GM23248 (cell line): ENCODE data around the gene CREBBP. TPM values are rescaled to one million over a fixed set of nuclear protein-coding genes. Genes with fewer than 3 reads are reported as not detected.

Source experiments
- DNase-seq: peaks from one replicate; pipeline ENCODE4 v3.0.0-alpha.2; 2015
- H2AFZ ChIP-seq: fragments of 200-600 bp; sonication (generic); 2 replicates; pipeline ENCODE4 v1.6.1; 2016; ENCODE audit warnings: antibody characterized with exemption
- H3F3A ChIP-seq: fragments of 200-600 bp; sonication (generic); 2 replicates; pipeline ENCODE4 v1.6.1; 2016; ENCODE audit warnings: mild to moderate bottlenecking, antibody characterized with exemption, mixed run types; ENCODE audit not compliant: insufficient read depth
- H3K27ac ChIP-seq: fragments of 200-600 bp; sonication (generic); 2 replicates; pipeline ENCODE4 v1.5.1; 2016; ENCODE audit warnings: mild to moderate bottlenecking
- H3K27me3 ChIP-seq: fragments of 200-600 bp; sonication (generic); replicated peaks from 2 replicates; pipeline ENCODE4 v1.6.1; 2016; ENCODE audit warnings: mild to moderate bottlenecking; ENCODE audit not compliant: insufficient read depth
- H3K36me3 ChIP-seq: fragments of 200-600 bp; sonication (generic); 2 replicates; pipeline ENCODE4 v1.6.1; 2016; ENCODE audit warnings: low read depth, mild to moderate bottlenecking
- H3K4me1 ChIP-seq: fragments of 200-600 bp; sonication (generic); 2 replicates; pipeline ENCODE4 v1.6.1; 2016; ENCODE audit warnings: mild to moderate bottlenecking; ENCODE audit not compliant: insufficient read depth
- H3K4me2 ChIP-seq: fragments of 200-600 bp; sonication (generic); one replicate; pipeline ENCODE4 v1.6.1; 2016; ENCODE audit warnings: mild to moderate bottlenecking; ENCODE audit not compliant: unreplicated experiment
- H3K4me3 ChIP-seq: fragments of 200-600 bp; sonication (generic); 2 replicates; pipeline ENCODE4 v1.5.1; 2016; ENCODE audit warnings: mild to moderate bottlenecking
- H3K79me2 ChIP-seq: fragments of 200-600 bp; sonication (generic); 2 replicates; pipeline ENCODE4 v1.6.1; 2016; ENCODE audit warnings: mild to moderate bottlenecking; ENCODE audit not compliant: insufficient read depth
- H3K9ac ChIP-seq: fragments of 200-600 bp; sonication (generic); 2 replicates; pipeline ENCODE4 v1.6.1; 2016; ENCODE audit warnings: mild to moderate bottlenecking
- H3K9me2 ChIP-seq: fragments of 200-600 bp; sonication (generic); 2 replicates; pipeline ENCODE4 v1.6.1; 2016; ENCODE audit warnings: mixed run types, mild to moderate bottlenecking, moderate library complexity; ENCODE audit not compliant: insufficient read depth
- H3K9me3 ChIP-seq: fragments of 200-600 bp; sonication (generic); one replicate; pipeline ENCODE4 v1.6.1; 2017; ENCODE audit warnings: low read depth
- H4K20me1 ChIP-seq: fragments of 200-600 bp; sonication (generic); 2 replicates; pipeline ENCODE4 v1.6.0; 2016; ENCODE audit not compliant: insufficient read depth
- EZH2 ChIP-seq: fragments of 200-600 bp; sonication (generic); IDR thresholded peaks from 2 replicates; pipeline ENCODE4 v1.6.1; 2018; ENCODE audit warnings: antibody characterized with exemption, mild to moderate bottlenecking; ENCODE audit not compliant: insufficient read depth, poor library complexity, severe bottlenecking
- EZH2phosphoT487 ChIP-seq: fragments of 200-600 bp; sonication (generic); IDR thresholded peaks from 2 replicates; pipeline ENCODE4 v1.6.1; 2018; ENCODE audit warnings: antibody characterized with exemption, moderate library complexity, mild to moderate bottlenecking, low read depth; ENCODE audit not compliant: insufficient read depth
- WGBS, 2 experiments: methylation state at CpG; one replicate each; pipeline ENCODE4 v1.1.6; 2015 to 2017; ENCODE audit warnings: low lambda C conversion rate in 2 of 2, low coverage in 1 of 2; ENCODE audit errors: missing lambda C conversion rate in 2 of 2; 5-methylcytosine and 5-hydroxymethylcytosine counted together
- in situ Hi-C: fragments of 300-500 bp; cut with MboI; formaldehyde crosslinking; loops from 2 replicates; pipeline ENCODE4 v1.15.0; 2020
- polyA plus RNA-seq: library from polyadenylated mRNA; unstranded; fragments of >200 nt; fragmentation: Nextera tagmentation; extraction: Ambion mirVana; gene quantifications from 2 replicates; pipeline ENCODE4 v1.2.1, GENCODE V29; 2016
- total RNA-seq: library from RNA; depleted of rRNA; stranded (reverse); fragments of >200 nt; shearing (Covaris generic); gene quantifications from 2 replicates; pipeline ENCODE4 v1.2.3, GENCODE V29; 2014

CREBBP gene
- total and polyA plus RNA-seq, 2 experiments from 2014 or later, result 11.7 to 11.9 TPM

GRCh38 chr16:3874794-3875692, 5.5 kb downstream of the CREBBP start:
- Histone ChIP-seq H3K79me2 (peaks cover 96% of the 10 kb centered on the region), H3K36me3 (no peaks in the 10 kb centered on the region), H3K4me2 (no peak overlapping the region), H3K9ac (no peak overlapping the region), H3K27me3 (no peaks in the 10 kb centered on the region), H4K20me1 (peaks cover 77% of the 10 kb centered on the region), H3K9me2 (no peaks in the 10 kb centered on the region), H3K4me3 (no peak overlapping the region), H3K4me1 (peaks cover 62% of the 10 kb centered on the region), H3K27ac (no peak overlapping the region), H2AFZ (no peak overlapping the region), H3K9me3 (no peaks in the 10 kb centered on the region), H3F3A (peaks cover 43% of the 10 kb centered on the region)
- in situ Hi-C loops, result no loop called here
- TF ChIP-seq EZH2phosphoT487 (no peak), EZH2 (no peak)
- WGBS, 2 experiments, result 78 to 87% methylated on average over 15 of the region's 15 CpGs
- no peak for DNase-seq

- Histone ChIP-seq H3K9ac (no peak overlapping the region), H3K36me3 (no peaks in the 10 kb centered on the region), H3K4me1 (peaks cover 64% of the 10 kb centered on the region), H3K4me2 (no peak overlapping the region), H2AFZ (no peak overlapping the region), H4K20me1 (peaks cover 84% of the 10 kb centered on the region), H3K9me2 (no peaks in the 10 kb centered on the region), H3K27me3 (no peaks in the 10 kb centered on the region), H3K79me2 (peaks cover 98% of the 10 kb centered on the region), H3K9me3 (no peaks in the 10 kb centered on the region), H3K27ac (no peak overlapping the region), H3F3A (peaks cover 51% of the 10 kb centered on the region), H3K4me3 (no peak overlapping the region)
- no peak for DNase-seq
- TF ChIP-seq EZH2, result no peak
- no peak for TF ChIP-seq EZH2phosphoT487
- WGBS, 2 experiments, result 80 to 81% methylated on average over 8 of the region's 8 CpGs
- in situ Hi-C loops, result no loop called here
Observed at GRCh38 chr16:3874242-3874641, 6.3 kb downstream of the CREBBP start.

- H3K4me1 ChIP-seq, result peaks cover 64% of the 10 kb centered on the region
Observed at GRCh38 chr16:3873482-3874173, 6.9 kb downstream of the CREBBP start.

GRCh38 chr16:3872216-3872895, 8.2 kb downstream of the CREBBP start:
- no peak overlapping the region for H2AFZ ChIP-seq
- DNase-seq, result peak; percentile 52
- peaks cover 47% of the 10 kb centered on the region for H3F3A ChIP-seq
- H3K79me2 ChIP-seq, result peaks cover 98% of the 10 kb centered on the region
- H3K4me3 ChIP-seq, result no peak overlapping the region
- TF ChIP-seq EZH2phosphoT487, result no peak
- TF ChIP-seq EZH2, result no peak
- no peaks in the 10 kb centered on the region for H3K9me2 ChIP-seq
- H3K4me2 ChIP-seq, result peak overlapping the region; percentile 59
- H3K9me3 ChIP-seq, result no peaks in the 10 kb centered on the region
- in situ Hi-C loops, result no loop called here
- H3K27ac ChIP-seq, result no peak overlapping the region
- H3K4me1 ChIP-seq, result peaks cover 55% of the 10 kb centered on the region
- H3K9ac ChIP-seq, result no peak overlapping the region
- WGBS, 2 experiments, result 28 to 33% methylated on average over 12 of the region's 12 CpGs
- peaks cover 75% of the 10 kb centered on the region for H4K20me1 ChIP-seq
- no peaks in the 10 kb centered on the region for H3K27me3 ChIP-seq
- H3K36me3 ChIP-seq, result no peaks in the 10 kb centered on the region

More at GRCh38 chr16:3873482-3874173, 6.9 kb downstream of the CREBBP start:
- TF ChIP-seq EZH2phosphoT487, result no peak
- TF ChIP-seq EZH2, result no peak
- no peak overlapping the region for H3K27ac ChIP-seq
- H3K9ac ChIP-seq, result no peak overlapping the region
- H3F3A ChIP-seq, result peaks cover 57% of the 10 kb centered on the region
- H3K79me2 ChIP-seq, result peaks cover 98% of the 10 kb centered on the region
- H3K9me2 ChIP-seq, result no peaks in the 10 kb centered on the region
- H3K9me3 ChIP-seq, result no peaks in the 10 kb centered on the region
- WGBS, 2 experiments, result 80 to 83% methylated on average over 13 of the region's 13 CpGs
- no peaks in the 10 kb centered on the region for H3K27me3 ChIP-seq
- H3K4me2 ChIP-seq, result no peak overlapping the region
- peaks cover 82% of the 10 kb centered on the region for H4K20me1 ChIP-seq
- H2AFZ ChIP-seq, result no peak overlapping the region
- in situ Hi-C loops, result no loop called here
- no peak overlapping the region for H3K4me3 ChIP-seq
- H3K36me3 ChIP-seq, result no peaks in the 10 kb centered on the region
- DNase-seq, result no peak
